Dermis microvascular lymphatic vessel endothelial cell (primary cell): ENCODE data around the gene RRP8. TPM values are rescaled to one million over a fixed set of nuclear protein-coding genes. Genes with fewer than 3 reads are reported as not detected.

Experiments
- DNase-seq, 2 donors: peaks; one replicate each; pipeline versions ENCODE4 v3.0.0 to v3.0.0-alpha.2; 2010; ENCODE audit warnings: low read depth in 2 of 2
- total RNA-seq: library from RNA; depleted of rRNA; stranded (reverse); fragments of >200 nt; gene quantifications from 2 replicates; pipeline ENCODE4 v1.2.1, GENCODE V29; 2014

The RRP8 gene
- total RNA-seq, 1 donor from 2014 or later: 8.1 TPM

GRCh38 chr11:6632116-6633073, 29.0 kb upstream of the RRP8 start:
- no peak for DNase-seq

DNA sequence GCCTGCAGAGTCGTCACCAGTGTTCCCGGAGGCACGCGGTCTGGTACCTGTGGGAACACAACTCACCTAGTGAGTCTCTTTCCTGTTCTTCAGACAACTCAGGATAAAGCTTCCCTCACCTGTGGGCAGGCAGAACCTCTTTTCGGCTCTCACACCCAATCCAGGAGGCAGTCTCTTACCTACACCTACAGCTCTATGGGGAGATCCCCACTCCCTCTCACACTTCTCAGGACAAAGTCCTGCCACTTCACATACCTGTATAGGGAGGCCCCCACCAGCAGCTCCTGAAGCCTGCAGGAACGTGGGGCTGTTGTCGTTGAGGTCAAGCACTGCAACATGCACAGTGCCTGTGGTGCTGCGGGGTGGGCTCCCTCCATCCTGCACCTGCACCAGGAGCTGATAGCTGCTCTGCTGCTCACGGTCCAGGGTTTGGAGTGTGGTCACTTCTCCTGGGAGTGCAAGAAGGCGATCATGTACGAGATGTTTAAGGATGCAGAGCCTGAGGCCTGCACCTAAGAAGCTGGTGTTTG, 28.0 kb upstream of the RRP8 start:
- no peak for DNase-seq

- DNase-seq: no peak
Measured at GRCh38 chr11:6630632-6631291, 27.3 kb upstream of the RRP8 start.

DNA sequence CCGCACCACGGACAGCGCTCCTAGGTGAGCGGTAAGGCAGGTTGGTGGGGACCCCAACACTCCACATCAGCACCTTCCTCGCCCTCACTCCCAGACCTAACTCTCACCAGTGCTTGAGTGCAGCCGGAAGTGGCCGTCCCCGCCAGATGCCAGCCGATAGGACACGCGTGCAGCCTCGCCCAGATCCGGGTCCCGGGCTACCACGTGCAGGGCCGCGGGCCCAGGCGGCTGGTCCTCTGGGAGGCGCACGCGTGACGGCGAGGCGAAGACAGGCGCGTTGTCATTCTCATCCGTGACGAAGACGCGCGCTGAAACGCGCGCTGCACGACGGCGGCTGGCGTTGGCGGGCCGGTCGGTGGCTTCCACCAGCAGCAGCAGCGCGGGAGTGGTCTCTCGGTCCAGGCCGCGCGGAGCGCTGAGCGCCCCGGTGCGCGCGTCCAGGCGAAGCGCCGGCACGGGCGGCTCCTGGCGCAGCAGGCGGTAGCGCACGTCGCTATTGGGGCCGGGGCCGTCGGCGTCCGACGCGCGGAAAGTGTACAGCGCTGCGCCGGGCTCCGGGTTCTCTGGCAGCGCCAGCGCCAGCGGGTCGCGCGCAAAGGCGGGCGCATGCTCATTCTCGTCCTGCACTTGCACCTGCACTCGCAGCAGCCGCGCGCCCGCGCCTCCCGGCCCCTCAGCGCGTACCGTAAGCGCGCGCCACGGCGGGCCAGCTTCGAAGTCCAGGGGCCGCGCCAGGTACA, 26.6 kb upstream of the RRP8 start:
- DNase-seq: no peak

- DNase-seq: no peak
Measured at GRCh38 chr11:6629573-6629891, 26.1 kb upstream of the RRP8 start.

GRCh38 chr11:6628526-6628925, 25.1 kb upstream of the RRP8 start:
- no peak for DNase-seq

GRCh38 chr11:6627762-6628241, 24.4 kb upstream of the RRP8 start:
- DNase-seq: no peak

- no peak for DNase-seq
Measured at GRCh38 chr11:6626971-6627761, 23.8 kb upstream of the RRP8 start.

GRCh38 chr11:6625832-6626420, 22.5 kb upstream of the RRP8 start:
- DNase-seq: no peak

- DNase-seq: no peak
Measured at GRCh38 chr11:6625156-6625831, 21.9 kb upstream of the RRP8 start.

DNA sequence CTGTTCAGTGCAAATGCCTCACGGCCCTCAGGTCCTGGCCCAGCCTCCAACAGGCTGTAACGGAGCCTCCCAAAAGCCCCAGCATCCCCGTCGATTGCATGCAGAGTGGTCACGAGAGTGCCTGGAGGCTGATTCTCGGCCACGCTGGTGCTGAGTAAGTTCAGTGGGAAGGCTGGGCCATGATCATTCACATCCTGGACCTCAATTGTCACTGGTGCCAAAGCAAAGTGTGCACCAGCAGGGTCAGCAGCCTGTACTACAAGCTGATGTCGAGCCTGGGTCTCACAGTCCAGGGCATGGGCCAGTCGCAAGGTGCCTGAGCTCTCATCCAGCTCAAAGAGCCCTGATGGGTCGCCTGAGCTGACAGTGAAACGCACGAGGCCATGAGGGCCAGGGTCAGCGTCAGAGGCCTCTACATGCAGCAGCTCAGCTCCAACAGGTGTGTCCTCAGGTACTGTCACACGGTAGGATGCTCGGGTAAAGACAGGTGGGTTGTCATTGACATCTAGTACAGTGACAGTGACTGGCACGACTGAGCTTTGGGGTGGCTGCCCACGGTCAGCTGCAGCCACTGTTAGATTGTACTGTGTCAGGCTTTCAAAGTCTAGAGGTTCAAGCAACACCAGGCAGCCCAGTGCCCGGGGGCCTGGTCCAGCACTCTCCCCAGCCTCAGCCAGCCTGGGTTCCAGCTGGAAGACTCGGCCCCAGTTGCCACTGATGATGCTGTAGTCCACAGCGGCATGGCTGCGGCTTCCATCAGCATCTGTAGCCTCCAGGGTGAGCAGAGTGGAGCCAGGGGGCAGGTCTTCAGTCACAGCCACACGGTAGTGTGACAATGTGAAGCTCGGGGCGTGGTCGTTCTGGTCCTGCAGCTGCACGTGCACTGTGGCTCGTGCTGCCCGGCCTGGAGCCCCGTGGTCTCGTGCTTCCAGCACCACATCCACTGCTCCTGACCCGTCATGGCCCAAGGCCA, 20.3 kb upstream of the RRP8 start:
- DNase-seq: no peak

DNA sequence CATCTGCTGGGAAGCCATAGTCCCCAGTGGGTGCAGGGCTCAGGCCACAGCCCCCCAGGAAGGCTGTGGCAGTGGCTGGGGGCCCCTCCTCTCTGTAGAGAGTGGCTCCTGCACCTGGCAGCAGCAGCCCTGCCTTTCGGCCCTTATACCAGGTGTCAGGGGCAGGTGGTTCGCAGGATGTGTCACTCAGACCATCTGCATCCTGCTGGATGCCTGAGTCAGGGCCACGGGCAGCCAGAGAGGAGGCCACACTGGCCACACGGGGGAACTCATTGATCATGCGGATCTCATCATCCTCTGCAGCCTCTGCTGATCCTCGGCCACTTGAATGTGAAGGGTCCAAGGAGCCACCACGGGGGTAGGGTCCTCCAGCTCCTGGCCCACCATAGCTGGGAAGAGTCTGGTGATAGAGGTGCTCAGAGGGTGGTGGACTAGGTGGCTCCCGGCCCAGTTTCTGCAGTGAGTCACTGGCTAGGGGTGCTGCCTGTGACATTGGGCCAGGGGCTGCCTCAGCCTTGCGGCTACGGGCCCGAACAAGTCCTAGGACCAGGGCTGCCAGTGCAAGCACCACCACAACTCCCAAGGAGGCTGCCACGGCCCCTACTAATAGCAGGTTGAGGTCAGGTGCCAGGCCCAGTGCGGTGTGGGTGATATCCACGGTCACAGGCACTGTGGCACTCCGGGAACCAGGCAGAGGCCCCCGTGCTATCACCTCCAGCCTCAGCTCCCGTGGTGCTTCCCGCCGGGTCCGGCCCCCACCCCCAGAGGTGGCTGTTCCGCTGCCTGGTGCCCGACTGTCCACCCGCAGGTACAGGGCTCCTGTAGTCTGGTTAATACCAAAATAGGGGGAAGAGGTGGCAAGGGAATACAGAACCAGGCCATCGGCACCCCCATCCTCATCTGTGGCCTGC, 19.1 kb upstream of the RRP8 start:
- peak in 1 of 2 donors; percentile 53 for DNase-seq

- no peak for DNase-seq
Measured at GRCh38 chr11:6621711-6622211, 18.3 kb upstream of the RRP8 start.

DNA sequence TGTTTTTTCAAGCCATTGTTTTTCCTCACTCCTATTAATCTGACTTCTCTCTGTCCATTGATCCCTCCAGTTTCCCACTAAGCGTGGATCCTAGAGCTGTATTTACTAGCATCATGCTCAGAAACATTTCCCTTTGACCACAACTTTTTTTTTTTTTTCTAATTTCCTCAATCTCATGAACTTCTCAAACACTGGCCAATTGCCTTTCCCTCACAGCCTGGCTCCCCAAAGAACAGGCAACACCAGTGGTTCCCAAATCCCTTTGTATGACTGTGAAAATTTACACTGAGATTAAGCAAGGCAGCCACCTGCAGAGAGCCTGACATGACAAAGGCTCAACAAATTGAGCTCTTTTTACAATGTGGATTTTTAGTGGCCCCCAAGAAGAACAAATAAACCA, 17.2 kb upstream of the RRP8 start:
- DNase-seq: no peak

GRCh38 chr11:6619004-6619745, 15.8 kb upstream of the RRP8 start, which contains the start of gene TPP1:
TSS of gene TPP1 (minus strand) at chr11:6619422. CDS start at chr11:6619400, 22 bp downstream.
- peak; percentile 93 to 97 for DNase-seq

DNA sequence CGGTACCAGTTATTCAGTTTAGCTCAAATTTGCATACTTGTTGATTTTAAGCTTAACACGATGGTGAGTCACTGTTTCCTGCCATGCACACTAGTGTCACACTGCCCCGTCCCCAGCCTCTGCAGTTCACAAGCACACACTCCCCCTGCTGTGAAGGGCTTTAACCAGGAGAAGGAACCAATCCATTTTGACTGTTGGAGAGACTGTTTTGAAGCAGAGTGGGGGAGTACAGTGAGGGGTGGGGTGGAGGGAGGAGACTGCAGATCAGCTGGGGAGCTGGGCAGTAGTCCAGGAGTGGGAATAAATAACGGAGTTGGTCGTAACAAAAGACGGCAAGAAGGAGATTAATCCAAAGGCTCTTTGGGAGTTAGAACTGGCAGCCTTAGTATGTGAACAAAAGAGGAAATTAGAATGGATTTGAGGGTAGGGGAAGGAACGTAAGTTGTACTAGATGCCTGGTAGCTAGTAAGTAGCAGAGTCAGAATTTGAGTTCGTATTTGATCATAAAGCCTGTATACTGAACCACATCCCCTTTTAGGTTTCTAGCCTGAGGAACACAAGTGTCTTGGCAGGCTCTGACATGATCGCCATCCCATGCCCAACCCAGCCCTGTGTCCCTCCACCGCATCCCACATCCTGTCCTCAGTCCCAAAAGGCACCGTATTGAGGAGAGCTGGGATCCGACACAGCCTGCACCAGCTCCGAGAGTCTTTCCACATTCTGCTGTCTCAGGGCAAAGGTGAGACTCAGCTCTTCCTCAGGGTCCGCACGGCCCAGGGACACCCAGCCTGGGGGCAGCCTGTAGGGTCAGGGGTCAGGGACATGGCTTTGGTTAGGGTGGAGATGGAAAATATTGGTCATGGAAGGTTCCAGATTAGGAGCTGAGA, 14.9 kb upstream of the RRP8 start:
- DNase-seq: peak; percentile 91 to 96
